ENCODE measurements around the gene TCAF1. TPM values are rescaled to one million over a fixed set of nuclear protein-coding genes. Genes with fewer than 3 reads are reported as not detected.

Gene TCAF1
- 50.8 TPM for total RNA-seq
- long read RNA-seq, full-length matches to known transcripts = 5 of 74 reads
- long read RNA-seq, partial matches to known transcripts = 46 of 74 reads
- long read RNA-seq, other reads (novel, unspliced or antisense) = 23 of 74 reads

- peak; percentile 97 for DNase-seq (ENCODE audit: low spot score)
Measured at GRCh38 chr7:143901668-143902331, at the start of gene TCAF1. Gene TCAF1, minus strand, starts transcription at chr7:143902176. Its CDS starts 25,568 bp downstream, at chr7:143876608.

GRCh38 chr7:143948733-143949132, 46.8 kb upstream of the TCAF1 start:
- DNase-seq (ENCODE audit: low spot score) = no peak

- DNase-seq (ENCODE audit: low spot score) = no peak
Measured at GRCh38 chr7:143947111-143947510, 45.1 kb upstream of the TCAF1 start.

- DNase-seq (ENCODE audit: low spot score) = no peak
Measured at GRCh38 chr7:143945423-143945822, 43.4 kb upstream of the TCAF1 start.

- no peak for DNase-seq (ENCODE audit: low spot score)
Measured at GRCh38 chr7:143938379-143939243, 36.6 kb upstream of the TCAF1 start.

- no peak for DNase-seq (ENCODE audit: low spot score)
Measured at GRCh38 chr7:143936087-143937009, 34.4 kb upstream of the TCAF1 start.

- no peak for DNase-seq (ENCODE audit: low spot score)
Measured at GRCh38 chr7:143934526-143935325, 32.8 kb upstream of the TCAF1 start, which contains the start of gene OR2F2. Gene OR2F2, plus strand, starts transcription at chr7:143935233. Its CDS starts 0 bp downstream, at chr7:143935233.

GRCh38 chr7:143931739-143932138, 29.8 kb upstream of the TCAF1 start:
- DNase-seq (ENCODE audit: low spot score) = no peak

- DNase-seq (ENCODE audit: low spot score) = no peak
Measured at GRCh38 chr7:143929224-143929920, 27.4 kb upstream of the TCAF1 start.

- no peak for DNase-seq (ENCODE audit: low spot score)
Measured at GRCh38 chr7:143924851-143925250, 22.9 kb upstream of the TCAF1 start.

- no peak for DNase-seq (ENCODE audit: low spot score)
Measured at GRCh38 chr7:143914938-143915652, 13.1 kb upstream of the TCAF1 start.

- DNase-seq (ENCODE audit: low spot score) = no peak
Measured at GRCh38 chr7:143913945-143914615, 12.1 kb upstream of the TCAF1 start.

- DNase-seq (ENCODE audit: low spot score) = no peak
Measured at GRCh38 chr7:143910473-143911248, 8.7 kb upstream of the TCAF1 start.

GRCh38 chr7:143909863-143910262, 7.9 kb upstream of the TCAF1 start:
- DNase-seq (ENCODE audit: low spot score) = no peak

- DNase-seq (ENCODE audit: low spot score) = no peak
Measured at GRCh38 chr7:143908120-143908519, 6.1 kb upstream of the TCAF1 start.

GRCh38 chr7:143906895-143907294, 4.9 kb upstream of the TCAF1 start:
- DNase-seq (ENCODE audit: low spot score) = no peak

- DNase-seq (ENCODE audit: low spot score) = no peak
Measured at GRCh38 chr7:143906151-143906550, 4.2 kb upstream of the TCAF1 start.

- DNase-seq (ENCODE audit: low spot score) = no peak
Measured at GRCh38 chr7:143905509-143905908, 3.5 kb upstream of the TCAF1 start.

Data from mesenteric fat pad (tissue), 1 donor.